ENCODE data around the gene AQP7. TPM values are rescaled to one million over a fixed set of nuclear protein-coding genes. Genes with fewer than 3 reads are reported as not detected.

The AQP7 gene
- total RNA-seq (2022; extraction: Qiagen RNA extraction; ENCODE audit: low read depth), result 0.19 to 0.49 TPM (median 0.24 TPM) in 5 replicates

GRCh38 chr9:33402371-33402770 lies at the start of gene AQP7:
AQP7 (minus strand) TSS chr9:33402568; CDS start chr9:33401262, 1,306 bp downstream.

GRCh38 chr9:33446946-33447798 lies 44.8 kb upstream of the AQP7 start, which contains the start of gene AQP3:
AQP3 (minus strand) TSS chr9:33447593; CDS start chr9:33447530, 63 bp downstream.

Other genes starting within 250 kb of the AQP7 start
- 140 to 180 TPM (median 163 TPM) in 5 replicates for gene B4GALT1, start 235.2 kb downstream of the AQP7 start, total RNA-seq (2022; extraction: Qiagen RNA extraction; ENCODE audit: low read depth)
- not detected in 5 replicates for gene SPINK4, start 162.4 kb downstream of the AQP7 start, total RNA-seq (2022; extraction: Qiagen RNA extraction; ENCODE audit: low read depth)
- gene BAG1, start 137.9 kb downstream of the AQP7 start, total RNA-seq (2022; extraction: Qiagen RNA extraction; ENCODE audit: low read depth), result 134 to 164 TPM (median 143 TPM) in 5 replicates
- 72.5 to 90.6 TPM (median 83.3 TPM) in 5 replicates for gene CHMP5, start 137.5 kb downstream of the AQP7 start, total RNA-seq (2022; extraction: Qiagen RNA extraction; ENCODE audit: low read depth)
- gene NFX1, start 112.1 kb downstream of the AQP7 start, total RNA-seq (2022; extraction: Qiagen RNA extraction; ENCODE audit: low read depth), result 25.9 to 28.9 TPM (median 27.3 TPM) in 5 replicates
- gene AQP3, start 45.0 kb upstream of the AQP7 start, total RNA-seq (2022; extraction: Qiagen RNA extraction; ENCODE audit: low read depth), result 9.5 to 17.4 TPM (median 13.3 TPM) in 5 replicates
- gene NOL6, start 71.4 kb upstream of the AQP7 start, total RNA-seq (2022; extraction: Qiagen RNA extraction; ENCODE audit: low read depth), result 57.8 to 69.5 TPM (median 64.7 TPM) in 5 replicates
- gene ANKRD18B, start 121.7 kb upstream of the AQP7 start, total RNA-seq (2022; extraction: Qiagen RNA extraction; ENCODE audit: low read depth), result 5.6 to 8.6 TPM (median 7.2 TPM) in 5 replicates